Measurements from ENCODE around the gene CCDC97.

The CCDC97 gene

GRCh38 chr19:41310033-41310831 lies at the start of gene CCDC97 (continued):
- peak; percentile 61 for TF ChIP-seq ZNF513 (tag by site-specific recombination; IDR thresholded peaks at IDR 0.05)
- TF ChIP-seq ELK4 (IDR thresholded peaks at IDR 0.05; ENCODE audit: borderline replicate concordance, low read depth, low read length) = no peak
- TF ChIP-seq PRDM1 (tag by site-specific recombination; IDR thresholded peaks at IDR 0.05) = peak; percentile 94
- TF ChIP-seq ZNF266 (tag by site-specific recombination; IDR thresholded peaks at IDR 0.05; ENCODE audit: low read depth) = no peak
- TF ChIP-seq ZNF133 (tag by site-specific recombination; IDR thresholded peaks at IDR 0.05) = no peak
- peak; percentile 74; the same call in 1 of the 2 replicates for TF ChIP-seq BCL11A (tag by site-specific recombination; IDR thresholded peaks at IDR 0.05; ENCODE audit: low read depth)
- peak; percentile 62; the same call in 1 of the 2 replicates for TF ChIP-seq AEBP2 (tag by site-specific recombination; IDR thresholded peaks at IDR 0.05; ENCODE audit: borderline replicate concordance)
- TF ChIP-seq ZNF423 (tag by site-specific recombination; IDR thresholded peaks at IDR 0.05) = peak; percentile 74
- TF ChIP-seq ZNF23 (tag by site-specific recombination; IDR thresholded peaks at IDR 0.05; ENCODE audit: borderline replicate concordance) = peak; percentile 78
- TF ChIP-seq ZBTB7A (tag by site-specific recombination; IDR thresholded peaks at IDR 0.05; ENCODE audit: low read depth) = peak; percentile 95; the same call in 1 of the 2 replicates
- TF ChIP-seq ZNF140 (tag by site-specific recombination; IDR thresholded peaks at IDR 0.05) = no peak
- TF ChIP-seq ZNF585B (tag by site-specific recombination; IDR thresholded peaks at IDR 0.05) = no peak
- TF ChIP-seq ZNF211 (tag by site-specific recombination; IDR thresholded peaks at IDR 0.05; ENCODE audit: low read depth) = no peak
- 0 out of 2 replicates have a peak, but pooled peaks have one; percentile 9 for TF ChIP-seq ZNF548 (tag by site-specific recombination; IDR thresholded peaks at IDR 0.05)
- TF ChIP-seq ZNF433 (tag by site-specific recombination; IDR thresholded peaks at IDR 0.05; ENCODE audit: low read depth) = no peak
- no peak for TF ChIP-seq ZNF677 (tag by site-specific recombination; IDR thresholded peaks at IDR 0.05)
- TF ChIP-seq ZNF521 (tag by site-specific recombination; IDR thresholded peaks at IDR 0.05) = no peak
- TF ChIP-seq ZBTB21 (tag by site-specific recombination; IDR thresholded peaks at IDR 0.05) = peak; percentile 92
- peak; percentile 99 for TF ChIP-seq ZNF2 (tag by site-specific recombination; IDR thresholded peaks at IDR 0.05)
- 0 out of 2 replicates have a peak, but pooled peaks have one; percentile 10 for TF ChIP-seq ZNF155 (tag by site-specific recombination; IDR thresholded peaks at IDR 0.05)
- peak; percentile 98 for TF ChIP-seq SP7 (tag by site-specific recombination; IDR thresholded peaks at IDR 0.05)
- no peak for TF ChIP-seq SALL2 (tag by site-specific recombination; IDR thresholded peaks at IDR 0.05; ENCODE audit: borderline replicate concordance)
- no peak; the same call in 1 of the 2 replicates for TF ChIP-seq BCL11B (tag by site-specific recombination; IDR thresholded peaks at IDR 0.05; ENCODE audit: low read depth)
- TF ChIP-seq ZNF202 (tag by site-specific recombination; IDR thresholded peaks at IDR 0.05; ENCODE audit: borderline replicate concordance) = no peak
- TF ChIP-seq ZNF26 (tag by site-specific recombination; IDR thresholded peaks at IDR 0.05) = no peak
- TF ChIP-seq ZNF138 (tag by site-specific recombination; IDR thresholded peaks at IDR 0.05; ENCODE audit: borderline replicate concordance) = peak; percentile 79; the same call in 1 of the 2 replicates
- TF ChIP-seq ZFHX2 (tag by site-specific recombination; conservative IDR thresholded peaks at IDR 0.05) = peak; percentile 98
- no peak for TF ChIP-seq ZNF311 (tag by site-specific recombination; IDR thresholded peaks at IDR 0.05; ENCODE audit: borderline replicate concordance)
- peak; percentile 97 for TF ChIP-seq PRDM10 (tag by site-specific recombination; IDR thresholded peaks at IDR 0.05)
- 0 out of 2 replicates have a peak, but pooled peaks have one; percentile 31 for TF ChIP-seq ZNF404 (tag by site-specific recombination; IDR thresholded peaks at IDR 0.05)
- TF ChIP-seq ZNF558 (tag by site-specific recombination; IDR thresholded peaks at IDR 0.05) = peak; percentile 82
